Vagina (tissue), 2 donors: ENCODE measurements around the gene MKS1.

Experiments used
- POLR2A ChIP-seq, 2 donors: fragments of 450-650 bp; IDR thresholded peaks; one replicate each; pipeline ENCODE4 v1.6.1; 2017; ENCODE audit warnings: antibody characterized with exemption in 2 of 2, mild to moderate bottlenecking in 2 of 2, moderate library complexity in 2 of 2
- TF ChIP-seq, protein P1 (sequence below), 3 experiments: fragments of 450-650 bp in 2 of 3; fragments of 200-600 bp in 1 of 3; sonication (generic) in 1 of 3; IDR thresholded peaks; one replicate each; pipeline ENCODE4 v1.5.1; 2017 to 2019; ENCODE audit warnings: antibody characterized with exemption in 3 of 3, mild to moderate bottlenecking in 2 of 3, moderate library complexity in 2 of 3

DNA sequence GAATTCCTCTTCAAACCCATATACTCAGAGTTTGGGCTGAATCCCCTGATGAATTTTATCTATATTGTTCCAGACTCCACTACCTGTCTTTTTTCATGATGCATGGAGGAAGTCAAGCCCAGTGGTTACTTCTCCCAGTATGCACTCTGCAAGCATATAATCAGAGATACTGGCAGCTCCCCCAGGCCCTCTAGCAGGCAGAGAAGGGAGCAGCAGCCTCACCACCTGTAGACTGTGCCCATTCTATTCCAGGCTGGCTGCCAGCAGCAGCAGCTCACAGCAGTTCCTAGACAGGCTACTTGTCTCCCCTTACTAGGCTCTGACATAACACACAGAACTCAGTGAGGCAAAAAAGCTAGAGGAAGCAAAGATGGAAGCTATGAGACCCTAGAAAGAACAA, 3.4 kb downstream of the MKS1 start:
- TF ChIP-seq, protein P1, sequence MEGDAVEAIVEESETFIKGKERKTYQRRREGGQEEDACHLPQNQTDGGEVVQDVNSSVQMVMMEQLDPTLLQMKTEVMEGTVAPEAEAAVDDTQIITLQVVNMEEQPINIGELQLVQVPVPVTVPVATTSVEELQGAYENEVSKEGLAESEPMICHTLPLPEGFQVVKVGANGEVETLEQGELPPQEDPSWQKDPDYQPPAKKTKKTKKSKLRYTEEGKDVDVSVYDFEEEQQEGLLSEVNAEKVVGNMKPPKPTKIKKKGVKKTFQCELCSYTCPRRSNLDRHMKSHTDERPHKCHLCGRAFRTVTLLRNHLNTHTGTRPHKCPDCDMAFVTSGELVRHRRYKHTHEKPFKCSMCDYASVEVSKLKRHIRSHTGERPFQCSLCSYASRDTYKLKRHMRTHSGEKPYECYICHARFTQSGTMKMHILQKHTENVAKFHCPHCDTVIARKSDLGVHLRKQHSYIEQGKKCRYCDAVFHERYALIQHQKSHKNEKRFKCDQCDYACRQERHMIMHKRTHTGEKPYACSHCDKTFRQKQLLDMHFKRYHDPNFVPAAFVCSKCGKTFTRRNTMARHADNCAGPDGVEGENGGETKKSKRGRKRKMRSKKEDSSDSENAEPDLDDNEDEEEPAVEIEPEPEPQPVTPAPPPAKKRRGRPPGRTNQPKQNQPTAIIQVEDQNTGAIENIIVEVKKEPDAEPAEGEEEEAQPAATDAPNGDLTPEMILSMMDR (IDR thresholded peaks at IDR 0.05): no peak
- no peak for TF ChIP-seq POLR2A (IDR thresholded peaks at IDR 0.05)
